Spleen (tissue), 11 donors: ENCODE measurements around the gene KCP. TPM values are rescaled to one million over a fixed set of nuclear protein-coding genes. Genes with fewer than 3 reads are reported as not detected.

Experiments used
- DNase-seq: peaks from one replicate; pipeline ENCODE4 v3.0.0-alpha.2; 2020
- H3K27ac ChIP-seq, 8 donors: fragments of 200-600 bp; sonication (generic) in 7 of 8; 1 replicate in 4 of 8; 2 replicates in 4 of 8; pipeline versions ENCODE4 v1.5.0 to v1.8.0; 2016 to 2021; ENCODE audit warnings: inconsistent platforms in 4 of 8, mild to moderate bottlenecking in 4 of 8, moderate library complexity in 1 of 8
- H3K27me3 ChIP-seq, 7 donors: fragments of 200-600 bp; sonication (generic) in 6 of 7; replicated peaks in 1 of 7; 1 replicate in 4 of 7; 2 replicates in 3 of 7; pipeline versions ENCODE4 v1.5.0 to v1.8.0; 2016 to 2021; ENCODE audit warnings: inconsistent platforms in 3 of 7, mild to moderate bottlenecking in 1 of 7
- H3K36me3 ChIP-seq, 6 donors: fragments of 200-600 bp; sonication (generic) in 5 of 6; 1 replicate in 4 of 6; 2 replicates in 2 of 6; pipeline versions ENCODE4 v1.5.0 to v1.8.0; 2016 to 2021; ENCODE audit warnings: inconsistent platforms in 2 of 6
- H3K4me1 ChIP-seq, 6 donors: fragments of 200-600 bp; sonication (generic) in 5 of 6; 1 replicate in 3 of 6; 2 replicates in 3 of 6; pipeline versions ENCODE4 v1.5.0 to v1.8.0; 2016 to 2021; ENCODE audit warnings: inconsistent platforms in 3 of 6
- H3K4me3 ChIP-seq, 8 donors: fragments of 200-600 bp; sonication (generic) in 7 of 8; 1 replicate in 4 of 8; 2 replicates in 4 of 8; pipeline versions ENCODE4 v1.5.0 to v1.8.0; 2016 to 2021; ENCODE audit warnings: inconsistent platforms in 4 of 8, mild to moderate bottlenecking in 4 of 8, moderate library complexity in 2 of 8
- H3K9me3 ChIP-seq, 8 donors: fragments of 200-600 bp; sonication (generic) in 7 of 8; 1 replicate in 4 of 8; 2 replicates in 4 of 8; pipeline versions ENCODE4 v1.5.0 to v1.8.0; 2016 to 2021; ENCODE audit warnings: inconsistent platforms in 4 of 8
- CTCF ChIP-seq, 11 experiments: fragments of 200-600 bp in 7 of 11; fragments of 450-650 bp in 4 of 11; sonication (generic) in 4 of 11; IDR thresholded peaks in 8 of 11; conservative IDR thresholded peaks in 3 of 11; 1 replicate in 7 of 11; 2 replicates in 4 of 11; pipeline versions ENCODE4 v1.4.0 to v1.8.0; 2016 to 2021; ENCODE audit warnings: antibody characterized with exemption in 11 of 11, inconsistent platforms in 4 of 11, mild to moderate bottlenecking in 1 of 11
- POLR2A ChIP-seq, 3 donors: fragments of 450-650 bp; IDR thresholded peaks; one replicate each; pipeline ENCODE4 v1.5.1; 2017; ENCODE audit warnings: antibody characterized with exemption in 3 of 3, mild to moderate bottlenecking in 1 of 3
- POLR2AphosphoS5 ChIP-seq, 3 donors: sonication (generic); formaldehyde crosslinking; IDR thresholded peaks; one replicate each; pipeline ENCODE4 v1.5.1; 2017; ENCODE audit warnings: antibody characterized with exemption in 3 of 3
- WGBS, 5 donors: extraction: QIAGEN DNeasy Blood & Tissue Kit in 3 of 5; methylation state at CpG; one replicate each; pipeline versions ENCODE4 v1.1.5 to v1.1.7; 2013 to 2018; 5-methylcytosine and 5-hydroxymethylcytosine counted together
- intact Hi-C: fragments of 100-400 bp; cut with DNase I; formaldehyde crosslinking; loops from one replicate; pipeline ENCODE4 v1.15.0; 2023; ENCODE audit warnings: low total_unique reads
- polyA plus RNA-seq, 3 donors: library from polyadenylated mRNA; stranded (reverse); fragments of 200-250 nt; gene quantifications; one replicate each; pipeline ENCODE4 v1.2.1, GENCODE V29; 2013
- total RNA-seq, 7 donors: library from RNA; depleted of rRNA in 3 of 7; stranded (reverse); fragments of >200 nt in 3 of 7; fragmentation: NEBNext Ultra II Directional in 4 of 7; extraction: Animal tissue kit (Norgen Biotek cat#: 25700) in 4 of 7; gene quantifications; one replicate each; pipeline versions ENCODE4 v1.1.0 to v1.2.1, GENCODE V29; 2016 to 2021
- donor health status: healthy with polysubstance abuse.
- donor health status: DM: no; HTN: no; CAD: no; lungs with moderate emphysema.
- donor health status: DM: no; HTN: no; CAD: no.
- donor health status: Bipolar disorder and iron deficiency.
- donor health status: healthy.
- donor health status: DM: no; HTN: no; CAD: no.
- donor health status: DM: yes; HTN: yes; CAD: no.

Gene KCP
- total and polyA plus RNA-seq, 10 donors: 0.06 to 2.1 (median 0.71) TPM

- Histone ChIP-seq H3K27me3 (no peaks in the 10 kb centered on the region), H3K4me1 (peaks cover 8 to 38% (median 24%) of the 10 kb centered on the region in 6 donors), H3K36me3 (peaks cover 0 to 2% (median 0%) of the 10 kb centered on the region in 6 donors), H3K27ac (no peak overlapping the region), H3K9me3 (no peaks in the 10 kb centered on the region), H3K4me3 (no peak overlapping the region)
- no peak for TF ChIP-seq POLR2AphosphoS5 (IDR thresholded peaks at IDR 0.05)
- no peak for TF ChIP-seq POLR2A (IDR thresholded peaks at IDR 0.05)
- TF ChIP-seq CTCF (IDR thresholded peaks at IDR 0.05 in 8 of 11, conservative IDR thresholded peaks at IDR 0.05 in 3 of 11): no peak
- 74 to 77% (median 77%) methylated on average over 12 of the region's 12 CpGs for WGBS, 5 donors
- DNase-seq: no peak
- intact Hi-C loops: no loop called here
Observed at GRCh38 chr7:128859232-128860157, 51.0 kb downstream of the KCP start.

DNA sequence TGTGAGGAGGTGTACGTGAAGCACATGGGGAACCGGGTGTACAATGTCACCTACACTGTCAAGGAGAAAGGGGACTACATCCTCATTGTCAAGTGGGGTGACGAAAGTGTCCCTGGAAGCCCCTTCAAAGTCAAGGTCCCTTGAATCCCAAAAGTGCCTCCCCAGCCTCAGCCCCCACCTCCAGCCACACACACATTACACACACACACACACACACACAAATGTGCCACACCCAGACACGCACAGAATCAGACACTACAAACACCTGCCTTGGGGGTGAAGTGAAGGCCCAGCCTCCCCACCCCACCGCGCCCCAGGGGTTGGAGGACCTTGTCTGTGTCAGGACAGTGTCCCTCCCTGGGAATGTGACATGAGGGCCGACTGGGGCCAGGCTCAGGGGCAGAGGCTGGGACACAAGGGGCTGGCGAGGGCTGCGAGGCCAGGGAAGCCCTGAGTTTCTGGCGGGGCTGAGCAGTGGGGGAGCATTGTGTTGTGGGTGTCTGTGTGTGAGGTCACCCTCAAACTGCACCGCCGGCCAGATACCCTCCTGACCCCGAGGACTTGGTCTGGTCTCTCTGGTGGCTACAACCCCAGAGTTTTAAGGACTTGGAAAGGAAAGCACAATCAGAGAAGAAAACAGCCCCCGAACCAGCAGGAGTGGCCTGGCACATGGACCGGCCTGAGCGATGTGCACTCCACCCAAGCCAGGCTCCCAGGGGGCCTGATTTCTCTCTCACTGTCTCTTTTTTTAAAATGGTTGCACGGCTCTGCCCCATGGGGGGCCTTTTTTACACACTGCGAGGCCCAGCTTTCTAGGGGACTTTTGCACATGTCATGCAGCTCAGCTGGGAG is 51.9 kb downstream of the KCP start:
- H3K27me3 ChIP-seq: peaks cover 0 to 5% (median 0%) of the 10 kb centered on the region in 7 donors
- H3K4me3 ChIP-seq: no peak overlapping the region
- WGBS, 5 donors: 79 to 81% (median 79%) methylated on average over 16 to 18 of the region's 18 CpGs
- H3K36me3 ChIP-seq: no peaks in the 10 kb centered on the region
- no peaks in the 10 kb centered on the region for H3K9me3 ChIP-seq
- H3K4me1 ChIP-seq: peaks cover 1 to 29% (median 15%) of the 10 kb centered on the region in 6 donors
- intact Hi-C loops: no loop called here
- no peak overlapping the region for H3K27ac ChIP-seq
- no peak for TF ChIP-seq POLR2AphosphoS5 (IDR thresholded peaks at IDR 0.05)
- no peak for TF ChIP-seq POLR2A (IDR thresholded peaks at IDR 0.05)
- no peak for TF ChIP-seq CTCF (IDR thresholded peaks at IDR 0.05 in 8 of 11, conservative IDR thresholded peaks at IDR 0.05 in 3 of 11)
- no peak for DNase-seq

- TF ChIP-seq POLR2AphosphoS5 (IDR thresholded peaks at IDR 0.05) (no peak), CTCF (IDR thresholded peaks at IDR 0.05 in 8 of 11, conservative IDR thresholded peaks at IDR 0.05 in 3 of 11) (no peak), POLR2A (IDR thresholded peaks at IDR 0.05) (no peak)
- DNase-seq: no peak
- intact Hi-C loops: no loop called here
- Histone ChIP-seq H3K27me3 (peaks cover 0 to 17% (median 0%) of the 10 kb centered on the region in 7 donors), H3K4me3 (no peak overlapping the region), H3K9me3 (no peaks in the 10 kb centered on the region), H3K36me3 (no peaks in the 10 kb centered on the region), H3K27ac (no peak overlapping the region), H3K4me1 (peaks cover 0 to 18% (median 5%) of the 10 kb centered on the region in 6 donors)
- 81 to 93% (median 85%) methylated on average over 10 to 17 of the region's 17 CpGs for WGBS, 5 donors
Observed at GRCh38 chr7:128856001-128856718, 54.3 kb downstream of the KCP start.
